ENCODE results near the gene HOXA3. TPM values are rescaled to one million over a fixed set of nuclear protein-coding genes. Genes with fewer than 3 reads are reported as not detected.

HOXA3 gene
- total and polyA plus RNA-seq, 7 donors: 0.65 to 5.6 (median 3.3) TPM

DNA sequence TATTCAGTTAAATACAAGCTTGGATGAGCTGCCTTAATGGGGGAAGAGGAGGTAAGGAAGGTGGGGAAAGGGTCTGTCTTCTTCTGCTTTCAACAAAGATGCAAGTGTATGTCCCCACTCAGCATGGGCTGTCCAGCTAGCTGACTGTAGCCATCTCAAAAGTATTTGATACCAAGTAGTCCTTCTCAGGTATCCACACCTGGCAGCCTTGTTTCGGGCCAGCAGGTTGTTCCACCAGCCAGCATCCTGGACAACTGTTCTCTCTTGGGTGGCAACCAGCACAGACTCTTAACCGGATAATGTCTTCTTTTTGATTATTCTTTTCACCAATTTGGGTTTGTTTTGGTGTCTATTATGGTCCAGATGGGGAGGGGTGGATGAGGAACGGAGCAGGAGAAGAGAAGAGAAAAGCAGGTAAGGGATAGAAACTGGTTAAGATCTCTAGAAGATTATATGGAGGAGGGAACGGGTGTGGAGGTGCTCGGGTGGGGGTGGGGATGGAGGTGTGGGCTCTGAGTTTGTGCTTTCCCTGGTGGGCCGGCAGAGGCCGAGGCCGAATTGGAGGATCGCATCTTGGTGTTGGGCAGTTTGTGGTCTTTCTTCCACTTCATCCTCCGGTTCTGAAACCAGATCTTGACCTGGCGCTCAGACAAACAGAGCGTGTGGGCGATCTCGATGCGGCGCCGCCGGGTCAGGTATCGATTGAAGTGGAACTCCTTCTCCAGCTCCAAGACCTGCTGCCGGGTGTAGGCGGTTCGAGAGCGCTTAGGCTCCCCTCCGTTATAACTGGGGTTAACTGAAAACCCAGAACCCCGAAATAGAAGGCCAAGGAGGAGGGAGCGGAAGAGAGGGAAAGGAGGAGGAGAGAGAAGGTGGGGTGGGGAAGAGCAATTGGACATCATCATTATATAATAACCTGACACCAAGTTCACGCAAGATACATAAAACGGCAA, 23.3 kb downstream of the HOXA3 start:
- ATAC-seq (no peak), DNase-seq (peak in 1 of 2 donors; percentile 52)
- Histone ChIP-seq H3K27me3 (ENCODE audit: insufficient read depth in 3 of 3, low read length in 2 of 3) (no peaks in the 10 kb centered on the region), H3K9me3 (no peaks in the 10 kb centered on the region), H3K4me3 (peak overlapping the region; percentile 92), H3K4me1 (peaks cover 68% of the 10 kb centered on the region), H3K36me3 (ENCODE audit: insufficient read depth in 1 of 2, low read depth in 1 of 2) (peaks cover 0 to 5% of the 10 kb centered on the region in 2 donors), H3K27ac (peak overlapping the region; percentile 94)
- TF ChIP-seq, protein P1, sequence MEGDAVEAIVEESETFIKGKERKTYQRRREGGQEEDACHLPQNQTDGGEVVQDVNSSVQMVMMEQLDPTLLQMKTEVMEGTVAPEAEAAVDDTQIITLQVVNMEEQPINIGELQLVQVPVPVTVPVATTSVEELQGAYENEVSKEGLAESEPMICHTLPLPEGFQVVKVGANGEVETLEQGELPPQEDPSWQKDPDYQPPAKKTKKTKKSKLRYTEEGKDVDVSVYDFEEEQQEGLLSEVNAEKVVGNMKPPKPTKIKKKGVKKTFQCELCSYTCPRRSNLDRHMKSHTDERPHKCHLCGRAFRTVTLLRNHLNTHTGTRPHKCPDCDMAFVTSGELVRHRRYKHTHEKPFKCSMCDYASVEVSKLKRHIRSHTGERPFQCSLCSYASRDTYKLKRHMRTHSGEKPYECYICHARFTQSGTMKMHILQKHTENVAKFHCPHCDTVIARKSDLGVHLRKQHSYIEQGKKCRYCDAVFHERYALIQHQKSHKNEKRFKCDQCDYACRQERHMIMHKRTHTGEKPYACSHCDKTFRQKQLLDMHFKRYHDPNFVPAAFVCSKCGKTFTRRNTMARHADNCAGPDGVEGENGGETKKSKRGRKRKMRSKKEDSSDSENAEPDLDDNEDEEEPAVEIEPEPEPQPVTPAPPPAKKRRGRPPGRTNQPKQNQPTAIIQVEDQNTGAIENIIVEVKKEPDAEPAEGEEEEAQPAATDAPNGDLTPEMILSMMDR (IDR thresholded peaks at IDR 0.05): no peak
- intact Hi-C loops (cut with DNase I): no loop called here
- 29 to 55% (median 34%) methylated on average over 28 of the region's 28 CpGs for WGBS, 3 donors

DNA sequence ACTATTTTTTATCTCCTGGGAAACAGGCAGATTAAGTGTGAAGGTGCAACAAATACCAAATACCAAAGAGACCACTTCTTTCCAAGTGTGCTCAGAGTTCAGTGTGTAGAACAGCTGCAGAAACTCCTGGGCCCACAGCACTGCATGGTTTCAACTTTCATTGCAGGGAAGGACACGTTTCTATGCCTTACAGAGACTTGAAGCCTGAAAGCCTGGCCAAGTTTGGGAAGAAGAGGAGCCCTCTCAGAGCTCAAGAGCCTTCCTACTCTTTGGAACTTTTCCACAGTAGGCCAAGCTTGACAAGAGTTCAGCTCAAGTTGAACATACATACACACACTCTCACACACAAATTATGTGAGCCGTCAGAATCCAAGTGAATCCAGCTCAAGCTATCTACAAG, 24.3 kb downstream of the HOXA3 start:
- H3K4me1 ChIP-seq: peaks cover 57% of the 10 kb centered on the region
- peak in 3 of 4 donors; percentile 59 to 63 (median 60) for ATAC-seq

DNA sequence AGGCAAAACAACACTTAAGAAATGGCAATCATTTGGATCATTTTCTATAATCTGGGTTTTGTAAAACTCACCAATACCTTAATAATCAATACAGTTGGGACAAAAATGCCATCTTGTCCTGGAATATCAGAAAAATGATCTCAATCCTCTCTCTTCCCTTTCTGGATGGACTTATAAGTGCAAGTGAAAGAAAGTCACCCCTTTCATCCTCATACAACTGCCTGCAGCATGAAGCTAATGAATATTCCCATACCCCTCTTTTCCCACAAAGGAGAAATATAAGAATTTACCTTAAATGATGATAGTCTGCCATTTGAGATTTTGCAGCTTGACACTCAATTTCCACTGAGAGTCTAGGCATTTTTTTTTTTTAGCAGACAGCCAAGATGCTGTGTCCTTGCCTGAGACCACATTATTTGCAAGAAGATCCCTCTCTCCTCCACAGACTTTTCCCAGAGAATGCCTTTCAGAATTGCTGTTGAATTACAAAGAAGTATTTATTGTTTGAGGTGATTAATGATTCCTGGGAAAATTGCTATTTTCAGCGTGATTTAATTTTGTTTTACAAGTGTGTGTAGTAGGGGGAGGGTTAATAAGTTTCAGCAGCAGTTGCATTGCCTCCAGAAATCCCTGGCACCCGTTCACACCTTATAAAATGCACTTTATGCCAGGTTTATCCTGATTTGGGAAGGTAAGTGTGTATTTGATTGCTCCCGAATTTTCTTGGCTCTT, 25.6 kb downstream of the HOXA3 start:
- Histone ChIP-seq H3K4me3 (no peak overlapping the region), H3K27me3 (ENCODE audit: insufficient read depth in 3 of 3, low read length in 2 of 3) (no peaks in the 10 kb centered on the region), H3K36me3 (ENCODE audit: insufficient read depth in 1 of 2, low read depth in 1 of 2) (peaks cover 0 to 12% of the 10 kb centered on the region in 2 donors), H3K27ac (no peak overlapping the region), H3K9me3 (no peaks in the 10 kb centered on the region), H3K4me1 (peaks cover 52% of the 10 kb centered on the region)
- ATAC-seq (no peak), DNase-seq (no peak)
- 40 to 49% (median 41%) methylated on average over 3 of the region's 3 CpGs for WGBS, 3 donors
- TF ChIP-seq, protein P1 (IDR thresholded peaks at IDR 0.05): no peak
- intact Hi-C loops (cut with DNase I): no loop called here

More for the DNA sequence above, 24.3 kb downstream of the HOXA3 start:
- TF ChIP-seq, protein P1 (IDR thresholded peaks at IDR 0.05): no peak
- no peaks in the 10 kb centered on the region for H3K9me3 ChIP-seq
- 13 to 15% (median 13%) methylated on average over 2 of the region's 2 CpGs for WGBS, 3 donors
- intact Hi-C loops (cut with DNase I): no loop called here
- H3K27ac ChIP-seq: peak overlapping the region; percentile 94
- no peaks in the 10 kb centered on the region for H3K27me3 ChIP-seq (ENCODE audit: insufficient read depth in 3 of 3, low read length in 2 of 3)
- H3K36me3 ChIP-seq (ENCODE audit: insufficient read depth in 1 of 2, low read depth in 1 of 2): peaks cover 0 to 5% of the 10 kb centered on the region in 2 donors
- no peak overlapping the region for H3K4me3 ChIP-seq
- DNase-seq: no peak

DNA sequence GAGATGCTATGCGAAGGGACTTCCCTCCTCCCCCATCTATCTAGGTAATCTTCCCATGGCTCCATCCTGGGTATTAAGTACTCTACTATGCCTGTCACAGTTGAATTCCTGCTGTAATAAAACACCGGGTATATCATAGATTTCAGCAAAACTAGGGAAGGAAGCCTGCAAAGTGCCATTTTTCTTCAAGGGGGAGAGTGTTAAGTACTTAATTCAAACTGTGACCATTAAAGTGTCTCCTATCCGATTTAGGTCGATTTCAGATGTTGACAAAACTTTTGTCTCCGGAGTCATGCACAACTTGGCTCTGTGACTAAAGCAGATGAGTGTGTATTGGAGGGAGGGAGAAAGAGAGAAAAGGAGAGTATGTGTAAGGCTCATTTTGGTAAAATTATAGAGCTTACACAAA, 26.4 kb downstream of the HOXA3 start:
- DNase-seq (no peak), ATAC-seq (no peak)
- WGBS, 3 donors: 38 to 53% (median 42%) methylated on average over 5 of the region's 5 CpGs
- H3K9me3 ChIP-seq: no peaks in the 10 kb centered on the region
- intact Hi-C loops (cut with DNase I): no loop called here
- H3K27me3 ChIP-seq (ENCODE audit: insufficient read depth in 3 of 3, low read length in 2 of 3): no peaks in the 10 kb centered on the region
- H3K36me3 ChIP-seq (ENCODE audit: insufficient read depth in 1 of 2, low read depth in 1 of 2): peaks cover 0 to 14% of the 10 kb centered on the region in 2 donors
- TF ChIP-seq, protein P1 (IDR thresholded peaks at IDR 0.05): no peak
- H3K4me1 ChIP-seq: peaks cover 51% of the 10 kb centered on the region
- H3K4me3 ChIP-seq: no peak overlapping the region
- H3K27ac ChIP-seq: peak overlapping the region; percentile 16

All from psoas muscle (tissue), 8 donors.